ENCODE results near the gene RB1.

The RB1 gene

DNA sequence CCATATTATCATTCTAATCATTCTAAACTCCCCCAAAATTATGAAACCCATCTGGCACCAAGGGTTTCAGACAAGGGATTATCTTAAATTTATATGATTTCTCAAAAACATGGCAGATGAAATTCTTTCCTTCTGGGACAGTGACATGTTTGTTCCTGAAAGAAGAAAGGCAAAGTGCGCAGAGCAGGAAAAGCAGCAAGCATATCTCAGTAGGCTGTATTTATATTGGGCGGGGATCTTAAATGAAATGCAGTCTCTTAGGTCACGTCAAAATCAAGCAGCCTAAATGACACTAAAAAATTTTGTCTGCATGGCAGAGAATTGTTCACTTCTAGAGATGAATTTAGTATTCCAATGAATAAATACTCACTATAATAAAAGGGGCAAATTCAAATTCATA, 180.0 kb downstream of the RB1 start:
- WGBS, 2 experiments (ENCODE audit: insufficient coverage in 2 of 2), result 100% methylated on average over 1 of the region's 3 CpGs

DNA sequence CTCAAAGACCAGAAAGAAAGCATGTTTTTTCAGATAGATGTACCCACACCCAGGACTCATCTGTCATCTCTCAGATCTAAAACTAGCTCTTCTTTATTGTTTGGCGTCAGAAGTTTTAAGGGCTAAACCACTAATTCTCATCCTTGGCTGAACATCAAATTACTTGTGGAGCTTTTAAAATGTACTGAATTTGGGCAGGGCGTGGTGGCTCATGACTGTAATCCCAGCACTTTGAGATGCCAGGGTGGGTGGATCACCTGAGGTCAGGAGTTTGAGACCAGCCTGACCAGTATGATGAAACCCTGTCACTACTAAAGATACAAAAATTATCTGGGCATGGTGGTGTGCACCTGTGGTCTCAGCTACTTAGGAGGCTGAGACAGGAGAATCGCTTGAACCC, 181.9 kb downstream of the RB1 start:
- Histone ChIP-seq H3K4me1 (ENCODE audit: control insufficient read depth, insufficient read depth, low read length, poor library complexity, severe bottlenecking) (no peaks in the 10 kb centered on the region), H3K9me3 (ENCODE audit: control insufficient read depth, low read length) (no peaks in the 10 kb centered on the region), H3K4me3 (ENCODE audit: extremely low read depth, insufficient read depth, low read length, poor library complexity, severe bottlenecking) (no peak overlapping the region), H3K27ac (ENCODE audit: low read depth, low read length, severe bottlenecking) (no peak overlapping the region), H3K36me3 (ENCODE audit: control insufficient read depth, insufficient read depth, low read length) (peaks cover 24% of the 10 kb centered on the region)
- WGBS, 2 experiments (ENCODE audit: insufficient coverage in 2 of 2), result 100% methylated on average over 1 of the region's 3 CpGs

More for the DNA sequence above, 180.0 kb downstream of the RB1 start:
- Histone ChIP-seq H3K27ac (ENCODE audit: low read depth, low read length, severe bottlenecking) (no peak overlapping the region), H3K4me3 (ENCODE audit: extremely low read depth, insufficient read depth, low read length, poor library complexity, severe bottlenecking) (no peak overlapping the region), H3K4me1 (ENCODE audit: control insufficient read depth, insufficient read depth, low read length, poor library complexity, severe bottlenecking) (no peaks in the 10 kb centered on the region), H3K9me3 (ENCODE audit: control insufficient read depth, low read length) (no peaks in the 10 kb centered on the region), H3K36me3 (ENCODE audit: control insufficient read depth, insufficient read depth, low read length) (peaks cover 24% of the 10 kb centered on the region)

DNA sequence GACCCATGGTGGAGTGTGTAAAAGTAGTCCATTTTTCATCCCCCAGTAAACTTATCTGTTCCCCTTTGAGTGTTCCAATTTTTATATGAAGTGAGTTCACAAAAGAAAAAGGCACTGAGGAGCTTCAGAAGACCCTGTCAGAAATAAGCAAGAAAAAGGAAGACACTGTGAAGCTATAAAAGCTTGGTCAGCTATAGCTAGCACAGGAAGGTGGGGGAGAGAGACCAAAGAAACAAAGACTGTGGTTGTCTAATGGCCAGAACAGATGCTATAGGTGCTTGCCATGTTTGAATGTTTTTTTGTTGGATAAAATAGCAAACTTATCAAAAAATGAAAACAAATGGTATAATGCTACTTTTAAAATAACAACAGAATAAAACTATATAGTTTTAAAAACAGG, 182.8 kb downstream of the RB1 start:
- H3K36me3 ChIP-seq (ENCODE audit: control insufficient read depth, insufficient read depth, low read length), result peaks cover 24% of the 10 kb centered on the region
- no peaks in the 10 kb centered on the region for H3K9me3 ChIP-seq (ENCODE audit: control insufficient read depth, low read length)
- H3K4me3 ChIP-seq (ENCODE audit: extremely low read depth, insufficient read depth, low read length, poor library complexity, severe bottlenecking), result no peak overlapping the region
- no peaks in the 10 kb centered on the region for H3K4me1 ChIP-seq (ENCODE audit: control insufficient read depth, insufficient read depth, low read length, poor library complexity, severe bottlenecking)
- H3K27ac ChIP-seq (ENCODE audit: low read depth, low read length, severe bottlenecking), result no peak overlapping the region

DNA sequence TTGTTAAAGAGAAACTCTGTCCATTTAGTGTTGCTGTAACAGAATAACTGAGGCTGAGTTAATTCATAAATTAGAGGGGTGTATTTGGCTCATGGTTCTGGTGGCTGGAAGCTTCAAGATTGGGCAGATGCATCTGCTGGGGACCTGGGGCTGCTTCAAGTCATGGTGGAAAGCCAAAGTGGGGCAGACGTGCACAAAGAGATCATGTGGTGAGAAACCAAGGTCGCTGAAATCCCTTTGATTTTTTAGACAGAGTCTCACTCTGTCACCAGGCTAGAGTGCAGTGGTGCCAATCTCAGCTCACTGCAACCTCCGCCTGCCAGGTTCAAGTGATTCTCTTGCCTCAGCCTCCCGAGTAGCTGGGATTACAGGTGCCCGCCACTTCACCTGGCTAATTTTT, 183.3 kb downstream of the RB1 start:
- no peaks in the 10 kb centered on the region for H3K4me1 ChIP-seq (ENCODE audit: control insufficient read depth, insufficient read depth, low read length, poor library complexity, severe bottlenecking)
- no peaks in the 10 kb centered on the region for H3K9me3 ChIP-seq (ENCODE audit: control insufficient read depth, low read length)
- 88 to 94% methylated on average over 4 of the region's 5 CpGs for WGBS, 2 experiments (ENCODE audit: insufficient coverage in 2 of 2)
- peaks cover 24% of the 10 kb centered on the region for H3K36me3 ChIP-seq (ENCODE audit: control insufficient read depth, insufficient read depth, low read length)
- H3K4me3 ChIP-seq (ENCODE audit: extremely low read depth, insufficient read depth, low read length, poor library complexity, severe bottlenecking), result no peak overlapping the region
- no peak overlapping the region for H3K27ac ChIP-seq (ENCODE audit: low read depth, low read length, severe bottlenecking)

DNA sequence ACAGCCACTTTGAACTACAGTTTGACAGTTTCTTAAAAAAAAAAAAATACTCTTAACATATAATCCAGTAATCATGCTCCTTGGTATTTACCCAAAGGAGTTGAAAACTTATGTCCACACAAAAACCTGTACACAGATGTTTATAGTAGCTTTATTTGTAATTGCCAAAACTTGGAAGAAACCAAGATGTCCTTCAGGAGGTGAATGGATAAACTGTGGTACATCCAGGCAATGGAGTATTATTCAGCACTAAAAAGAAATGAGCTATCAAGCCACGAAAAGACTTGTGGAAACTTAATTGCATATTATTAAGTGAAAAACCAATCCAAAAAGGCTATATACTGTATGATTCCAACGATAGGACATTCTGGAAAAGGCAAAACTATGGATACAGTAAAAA, 184.4 kb downstream of the RB1 start:
- Histone ChIP-seq H3K36me3 (ENCODE audit: control insufficient read depth, insufficient read depth, low read length) (peaks cover 24% of the 10 kb centered on the region), H3K4me3 (ENCODE audit: extremely low read depth, insufficient read depth, low read length, poor library complexity, severe bottlenecking) (no peak overlapping the region), H3K9me3 (ENCODE audit: control insufficient read depth, low read length) (no peaks in the 10 kb centered on the region), H3K27ac (ENCODE audit: low read depth, low read length, severe bottlenecking) (no peak overlapping the region), H3K4me1 (ENCODE audit: control insufficient read depth, insufficient read depth, low read length, poor library complexity, severe bottlenecking) (no peaks in the 10 kb centered on the region)
- no CpG with 5 or more reads among the region's 2 CpGs for WGBS, 2 experiments (ENCODE audit: insufficient coverage in 2 of 2)

DNA sequence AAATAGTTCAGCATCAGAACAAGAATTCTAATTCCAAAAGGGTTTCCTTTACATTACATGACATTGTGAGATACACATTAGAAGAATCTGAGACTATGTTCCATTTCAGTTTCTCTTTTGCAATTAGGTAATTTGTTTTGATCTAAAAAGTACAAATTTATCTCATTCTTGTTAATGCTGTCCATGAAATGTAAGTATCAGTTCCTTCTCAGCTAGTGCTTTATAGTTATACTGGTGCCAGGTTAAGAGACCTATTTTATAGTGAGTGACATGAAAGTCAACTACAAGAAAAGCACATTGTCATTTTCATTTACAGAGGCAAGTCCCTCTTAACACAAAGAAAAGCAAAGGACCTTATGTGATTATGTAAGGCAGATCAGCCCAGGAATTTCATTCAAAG, 185.4 kb downstream of the RB1 start:
- Histone ChIP-seq H3K9me3 (ENCODE audit: control insufficient read depth, low read length) (no peaks in the 10 kb centered on the region), H3K27ac (ENCODE audit: low read depth, low read length, severe bottlenecking) (no peak overlapping the region), H3K36me3 (ENCODE audit: control insufficient read depth, insufficient read depth, low read length) (peaks cover 24% of the 10 kb centered on the region), H3K4me3 (ENCODE audit: extremely low read depth, insufficient read depth, low read length, poor library complexity, severe bottlenecking) (no peak overlapping the region), H3K4me1 (ENCODE audit: control insufficient read depth, insufficient read depth, low read length, poor library complexity, severe bottlenecking) (no peaks in the 10 kb centered on the region)

DNA sequence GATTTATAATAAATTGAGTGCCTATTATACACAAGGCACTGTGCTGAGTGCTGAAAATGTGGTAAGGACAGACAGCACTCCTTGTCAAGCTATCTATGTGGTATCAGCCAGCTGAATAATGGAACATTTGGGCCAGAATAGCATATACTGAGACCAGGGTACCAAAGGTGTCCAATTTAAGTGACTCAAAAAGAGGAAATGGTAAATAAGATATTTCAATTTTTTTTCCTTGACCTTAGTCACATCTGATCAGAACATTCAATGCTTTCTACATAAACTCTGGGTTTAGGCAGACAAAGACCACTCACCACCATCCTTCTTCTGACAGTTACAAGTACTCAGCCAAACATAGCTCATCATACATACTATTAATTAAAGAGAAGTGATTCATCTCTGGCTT, 186.1 kb downstream of the RB1 start:
- Histone ChIP-seq H3K9me3 (ENCODE audit: control insufficient read depth, low read length) (no peaks in the 10 kb centered on the region), H3K36me3 (ENCODE audit: control insufficient read depth, insufficient read depth, low read length) (peaks cover 24% of the 10 kb centered on the region), H3K27ac (ENCODE audit: low read depth, low read length, severe bottlenecking) (no peak overlapping the region), H3K4me3 (ENCODE audit: extremely low read depth, insufficient read depth, low read length, poor library complexity, severe bottlenecking) (no peak overlapping the region), H3K4me1 (ENCODE audit: control insufficient read depth, insufficient read depth, low read length, poor library complexity, severe bottlenecking) (no peaks in the 10 kb centered on the region)

DNA sequence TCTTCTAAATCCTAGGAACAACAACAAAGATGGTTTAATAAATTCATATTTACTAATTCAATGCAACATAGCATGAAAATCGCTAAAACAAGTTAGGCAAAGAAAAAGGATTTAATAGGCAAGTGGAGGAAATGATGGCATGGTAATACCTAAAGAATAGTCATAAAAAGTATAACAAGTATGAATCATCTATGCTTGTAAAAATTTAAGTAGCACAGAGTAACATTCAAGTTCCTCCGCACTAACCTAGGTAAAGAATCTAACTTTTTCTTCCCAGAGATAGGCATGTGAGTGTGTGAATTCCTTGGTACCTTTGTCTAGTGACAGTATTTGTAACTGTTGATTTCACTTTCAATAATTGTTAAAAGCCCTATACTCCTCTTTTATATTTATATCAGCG, 186.7 kb downstream of the RB1 start:
- WGBS, 2 experiments (ENCODE audit: insufficient coverage in 2 of 2), result no CpG with 5 or more reads among the region's 3 CpGs
- Histone ChIP-seq H3K36me3 (ENCODE audit: control insufficient read depth, insufficient read depth, low read length) (peaks cover 24% of the 10 kb centered on the region), H3K4me1 (ENCODE audit: control insufficient read depth, insufficient read depth, low read length, poor library complexity, severe bottlenecking) (no peaks in the 10 kb centered on the region), H3K4me3 (ENCODE audit: extremely low read depth, insufficient read depth, low read length, poor library complexity, severe bottlenecking) (no peak overlapping the region), H3K27ac (ENCODE audit: low read depth, low read length, severe bottlenecking) (no peak overlapping the region), H3K9me3 (ENCODE audit: control insufficient read depth, low read length) (no peaks in the 10 kb centered on the region)

DNA sequence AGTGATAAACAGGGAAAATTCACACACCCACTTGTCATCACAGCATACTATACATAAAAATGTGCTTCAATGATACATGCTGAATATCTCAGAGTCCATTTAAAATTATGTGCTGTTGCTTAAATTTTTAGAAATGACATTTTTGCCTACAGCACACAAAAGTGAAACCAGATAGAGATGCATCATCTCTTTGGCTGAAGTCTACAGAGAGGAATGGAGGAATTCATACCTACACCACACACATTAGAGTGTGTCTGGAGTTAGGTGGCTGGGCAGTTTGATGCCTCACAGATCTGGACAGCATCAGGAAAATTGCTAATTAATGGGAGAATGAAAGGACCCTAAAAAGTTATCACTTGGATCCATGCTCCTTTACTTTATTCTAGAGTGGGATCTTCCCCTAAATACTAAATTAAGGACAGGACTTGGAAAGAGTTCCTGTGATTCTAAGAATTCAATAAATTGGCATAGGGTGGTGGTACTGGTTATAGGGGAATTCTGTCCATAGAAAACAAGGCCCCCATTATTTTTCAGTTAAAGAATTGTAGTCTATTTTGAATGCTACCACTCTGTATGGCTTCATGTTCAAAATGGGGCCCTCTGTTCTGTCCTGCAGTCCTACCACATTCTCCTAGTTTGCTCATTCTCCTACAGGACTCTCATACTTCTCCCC, 188.0 kb downstream of the RB1 start:
- no peak overlapping the region for H3K27ac ChIP-seq (ENCODE audit: low read depth, low read length, severe bottlenecking)
- peaks cover 27% of the 10 kb centered on the region for H3K36me3 ChIP-seq (ENCODE audit: control insufficient read depth, insufficient read depth, low read length)
- H3K4me1 ChIP-seq (ENCODE audit: control insufficient read depth, insufficient read depth, low read length, poor library complexity, severe bottlenecking), result no peaks in the 10 kb centered on the region
- H3K9me3 ChIP-seq (ENCODE audit: control insufficient read depth, low read length), result no peaks in the 10 kb centered on the region
- no peak overlapping the region for H3K4me3 ChIP-seq (ENCODE audit: extremely low read depth, insufficient read depth, low read length, poor library complexity, severe bottlenecking)

DNA sequence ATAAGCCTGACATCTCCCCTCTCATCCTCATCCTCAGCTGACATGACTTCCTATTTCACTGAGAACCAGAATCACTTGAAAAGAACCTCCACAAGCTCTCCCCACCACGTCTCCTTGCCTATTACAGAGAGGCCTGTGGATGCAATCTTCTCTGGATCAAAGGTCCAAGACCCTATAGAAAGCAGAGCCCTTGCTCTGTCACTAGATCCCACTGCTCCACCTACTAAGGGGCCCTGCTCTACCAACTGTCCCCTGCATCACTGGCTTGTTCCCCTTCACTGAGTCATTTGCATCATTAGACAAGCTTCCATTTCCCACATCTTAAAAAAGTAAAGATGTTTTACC, 188.5 kb downstream of the RB1 start:
- Histone ChIP-seq H3K9me3 (ENCODE audit: control insufficient read depth, low read length) (no peaks in the 10 kb centered on the region), H3K27ac (ENCODE audit: low read depth, low read length, severe bottlenecking) (no peak overlapping the region), H3K4me3 (ENCODE audit: extremely low read depth, insufficient read depth, low read length, poor library complexity, severe bottlenecking) (no peak overlapping the region), H3K36me3 (ENCODE audit: control insufficient read depth, insufficient read depth, low read length) (peaks cover 29% of the 10 kb centered on the region), H3K4me1 (ENCODE audit: control insufficient read depth, insufficient read depth, low read length, poor library complexity, severe bottlenecking) (no peaks in the 10 kb centered on the region)
- 88 to 90% methylated on average over 1 of the region's 1 CpG for WGBS, 2 experiments (ENCODE audit: insufficient coverage in 2 of 2)

DNA sequence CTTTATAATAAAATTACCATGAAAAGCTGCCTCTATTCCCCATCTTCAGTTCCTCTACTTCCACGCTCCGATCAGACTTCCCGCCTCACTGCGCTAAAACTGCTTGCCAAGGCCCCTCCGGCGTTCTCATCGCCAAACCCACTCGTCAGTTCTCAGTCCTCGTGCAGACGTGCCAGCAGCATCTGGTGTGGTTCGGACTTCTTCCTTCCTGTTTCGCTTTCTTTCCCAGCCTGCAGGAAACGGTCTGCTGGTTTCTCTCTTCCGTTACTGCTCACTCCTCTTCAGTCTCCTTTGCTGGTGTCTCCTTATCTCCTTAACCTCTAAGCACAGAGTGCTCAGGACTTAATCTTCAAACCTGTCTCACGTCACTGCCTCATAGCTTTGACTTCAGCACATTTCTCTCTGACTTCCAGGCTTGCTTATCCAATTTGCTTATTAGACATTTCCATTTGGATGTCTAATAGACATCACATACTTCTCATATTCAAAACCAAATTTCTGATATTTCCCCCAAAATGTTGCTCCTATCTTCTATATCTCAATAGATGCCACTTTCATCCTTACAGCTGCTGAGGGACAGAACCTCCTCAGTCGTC, 189.0 kb downstream of the RB1 start:
- Histone ChIP-seq H3K4me1 (ENCODE audit: control insufficient read depth, insufficient read depth, low read length, poor library complexity, severe bottlenecking) (no peaks in the 10 kb centered on the region), H3K27ac (ENCODE audit: low read depth, low read length, severe bottlenecking) (no peak overlapping the region), H3K9me3 (ENCODE audit: control insufficient read depth, low read length) (no peaks in the 10 kb centered on the region), H3K36me3 (ENCODE audit: control insufficient read depth, insufficient read depth, low read length) (peaks cover 24% of the 10 kb centered on the region), H3K4me3 (ENCODE audit: extremely low read depth, insufficient read depth, low read length, poor library complexity, severe bottlenecking) (no peak overlapping the region)
- WGBS, 2 experiments (ENCODE audit: insufficient coverage in 2 of 2), result 91 to 93% methylated on average over 15 to 16 of the region's 16 CpGs

Measured in mesodermal cell (in vitro differentiated cells).